ENCODE results near the gene ATP13A3.

- TF ChIP-seq, protein P1, sequence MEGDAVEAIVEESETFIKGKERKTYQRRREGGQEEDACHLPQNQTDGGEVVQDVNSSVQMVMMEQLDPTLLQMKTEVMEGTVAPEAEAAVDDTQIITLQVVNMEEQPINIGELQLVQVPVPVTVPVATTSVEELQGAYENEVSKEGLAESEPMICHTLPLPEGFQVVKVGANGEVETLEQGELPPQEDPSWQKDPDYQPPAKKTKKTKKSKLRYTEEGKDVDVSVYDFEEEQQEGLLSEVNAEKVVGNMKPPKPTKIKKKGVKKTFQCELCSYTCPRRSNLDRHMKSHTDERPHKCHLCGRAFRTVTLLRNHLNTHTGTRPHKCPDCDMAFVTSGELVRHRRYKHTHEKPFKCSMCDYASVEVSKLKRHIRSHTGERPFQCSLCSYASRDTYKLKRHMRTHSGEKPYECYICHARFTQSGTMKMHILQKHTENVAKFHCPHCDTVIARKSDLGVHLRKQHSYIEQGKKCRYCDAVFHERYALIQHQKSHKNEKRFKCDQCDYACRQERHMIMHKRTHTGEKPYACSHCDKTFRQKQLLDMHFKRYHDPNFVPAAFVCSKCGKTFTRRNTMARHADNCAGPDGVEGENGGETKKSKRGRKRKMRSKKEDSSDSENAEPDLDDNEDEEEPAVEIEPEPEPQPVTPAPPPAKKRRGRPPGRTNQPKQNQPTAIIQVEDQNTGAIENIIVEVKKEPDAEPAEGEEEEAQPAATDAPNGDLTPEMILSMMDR (conservative IDR thresholded peaks at IDR 0.05; ENCODE audit: low read depth in 2 of 2), result no peak
- TF ChIP-seq ETS1 (IDR thresholded peaks at IDR 0.05) (no peak), EZH2phosphoT487 (IDR thresholded peaks at IDR 0.05; ENCODE audit: unreplicated experiment) (no peak), POLR2AphosphoS5 (IDR thresholded peaks at IDR 0.05; ENCODE audit: low read depth) (no peak), EZH2 (IDR thresholded peaks at IDR 0.05; ENCODE audit: low read depth, unreplicated experiment) (no peak), CREB1 (CRISPR knock-in tag; IDR thresholded peaks at IDR 0.05; ENCODE audit: low read depth) (no peak), STAT1 (IDR thresholded peaks at IDR 0.05; ENCODE audit: unreplicated experiment) (no peak)
- TF ChIP-seq, protein P2, sequence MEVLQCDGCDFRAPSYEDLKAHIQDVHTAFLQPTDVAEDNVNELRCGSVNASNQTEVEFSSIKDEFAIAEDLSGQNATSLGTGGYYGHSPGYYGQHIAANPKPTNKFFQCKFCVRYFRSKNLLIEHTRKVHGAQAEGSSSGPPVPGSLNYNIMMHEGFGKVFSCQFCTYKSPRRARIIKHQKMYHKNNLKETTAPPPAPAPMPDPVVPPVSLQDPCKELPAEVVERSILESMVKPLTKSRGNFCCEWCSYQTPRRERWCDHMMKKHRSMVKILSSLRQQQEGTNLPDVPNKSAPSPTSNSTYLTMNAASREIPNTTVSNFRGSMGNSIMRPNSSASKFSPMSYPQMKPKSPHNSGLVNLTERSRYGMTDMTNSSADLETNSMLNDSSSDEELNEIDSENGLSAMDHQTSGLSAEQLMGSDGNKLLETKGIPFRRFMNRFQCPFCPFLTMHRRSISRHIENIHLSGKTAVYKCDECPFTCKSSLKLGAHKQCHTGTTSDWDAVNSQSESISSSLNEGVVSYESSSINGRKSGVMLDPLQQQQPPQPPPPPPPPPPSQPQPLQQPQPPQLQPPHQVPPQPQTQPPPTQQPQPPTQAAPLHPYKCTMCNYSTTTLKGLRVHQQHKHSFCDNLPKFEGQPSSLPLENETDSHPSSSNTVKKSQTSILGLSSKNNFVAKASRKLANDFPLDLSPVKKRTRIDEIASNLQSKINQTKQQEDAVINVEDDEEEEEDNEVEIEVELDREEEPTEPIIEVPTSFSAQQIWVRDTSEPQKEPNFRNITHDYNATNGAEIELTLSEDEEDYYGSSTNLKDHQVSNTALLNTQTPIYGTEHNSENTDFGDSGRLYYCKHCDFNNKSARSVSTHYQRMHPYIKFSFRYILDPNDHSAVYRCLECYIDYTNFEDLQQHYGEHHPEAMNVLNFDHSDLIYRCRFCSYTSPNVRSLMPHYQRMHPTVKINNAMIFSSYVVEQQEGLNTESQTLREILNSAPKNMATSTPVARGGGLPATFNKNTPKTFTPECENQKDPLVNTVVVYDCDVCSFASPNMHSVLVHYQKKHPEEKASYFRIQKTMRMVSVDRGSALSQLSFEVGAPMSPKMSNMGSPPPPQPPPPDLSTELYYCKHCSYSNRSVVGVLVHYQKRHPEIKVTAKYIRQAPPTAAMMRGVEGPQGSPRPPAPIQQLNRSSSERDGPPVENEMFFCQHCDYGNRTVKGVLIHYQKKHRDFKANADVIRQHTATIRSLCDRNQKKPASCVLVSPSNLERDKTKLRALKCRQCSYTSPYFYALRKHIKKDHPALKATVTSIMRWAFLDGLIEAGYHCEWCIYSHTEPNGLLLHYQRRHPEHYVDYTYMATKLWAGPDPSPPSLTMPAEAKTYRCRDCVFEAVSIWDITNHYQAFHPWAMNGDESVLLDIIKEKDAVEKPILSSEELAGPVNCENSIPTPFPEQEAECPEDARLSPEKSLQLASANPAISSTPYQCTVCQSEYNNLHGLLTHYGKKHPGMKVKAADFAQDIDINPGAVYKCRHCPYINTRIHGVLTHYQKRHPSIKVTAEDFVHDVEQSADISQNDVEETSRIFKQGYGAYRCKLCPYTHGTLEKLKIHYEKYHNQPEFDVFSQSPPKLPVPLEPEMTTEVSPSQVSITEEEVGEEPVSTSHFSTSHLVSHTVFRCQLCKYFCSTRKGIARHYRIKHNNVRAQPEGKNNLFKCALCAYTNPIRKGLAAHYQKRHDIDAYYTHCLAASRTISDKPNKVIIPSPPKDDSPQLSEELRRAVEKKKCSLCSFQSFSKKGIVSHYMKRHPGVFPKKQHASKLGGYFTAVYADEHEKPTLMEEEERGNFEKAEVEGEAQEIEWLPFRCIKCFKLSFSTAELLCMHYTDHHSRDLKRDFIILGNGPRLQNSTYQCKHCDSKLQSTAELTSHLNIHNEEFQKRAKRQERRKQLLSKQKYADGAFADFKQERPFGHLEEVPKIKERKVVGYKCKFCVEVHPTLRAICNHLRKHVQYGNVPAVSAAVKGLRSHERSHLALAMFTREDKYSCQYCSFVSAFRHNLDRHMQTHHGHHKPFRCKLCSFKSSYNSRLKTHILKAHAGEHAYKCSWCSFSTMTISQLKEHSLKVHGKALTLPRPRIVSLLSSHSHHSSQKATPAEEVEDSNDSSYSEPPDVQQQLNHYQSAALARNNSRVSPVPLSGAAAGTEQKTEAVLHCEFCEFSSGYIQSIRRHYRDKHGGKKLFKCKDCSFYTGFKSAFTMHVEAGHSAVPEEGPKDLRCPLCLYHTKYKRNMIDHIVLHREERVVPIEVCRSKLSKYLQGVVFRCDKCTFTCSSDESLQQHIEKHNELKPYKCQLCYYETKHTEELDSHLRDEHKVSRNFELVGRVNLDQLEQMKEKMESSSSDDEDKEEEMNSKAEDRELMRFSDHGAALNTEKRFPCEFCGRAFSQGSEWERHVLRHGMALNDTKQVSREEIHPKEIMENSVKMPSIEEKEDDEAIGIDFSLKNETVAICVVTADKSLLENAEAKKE (CRISPR knock-in tag; IDR thresholded peaks at IDR 0.05), result no peak
- TF ChIP-seq, protein P3, sequence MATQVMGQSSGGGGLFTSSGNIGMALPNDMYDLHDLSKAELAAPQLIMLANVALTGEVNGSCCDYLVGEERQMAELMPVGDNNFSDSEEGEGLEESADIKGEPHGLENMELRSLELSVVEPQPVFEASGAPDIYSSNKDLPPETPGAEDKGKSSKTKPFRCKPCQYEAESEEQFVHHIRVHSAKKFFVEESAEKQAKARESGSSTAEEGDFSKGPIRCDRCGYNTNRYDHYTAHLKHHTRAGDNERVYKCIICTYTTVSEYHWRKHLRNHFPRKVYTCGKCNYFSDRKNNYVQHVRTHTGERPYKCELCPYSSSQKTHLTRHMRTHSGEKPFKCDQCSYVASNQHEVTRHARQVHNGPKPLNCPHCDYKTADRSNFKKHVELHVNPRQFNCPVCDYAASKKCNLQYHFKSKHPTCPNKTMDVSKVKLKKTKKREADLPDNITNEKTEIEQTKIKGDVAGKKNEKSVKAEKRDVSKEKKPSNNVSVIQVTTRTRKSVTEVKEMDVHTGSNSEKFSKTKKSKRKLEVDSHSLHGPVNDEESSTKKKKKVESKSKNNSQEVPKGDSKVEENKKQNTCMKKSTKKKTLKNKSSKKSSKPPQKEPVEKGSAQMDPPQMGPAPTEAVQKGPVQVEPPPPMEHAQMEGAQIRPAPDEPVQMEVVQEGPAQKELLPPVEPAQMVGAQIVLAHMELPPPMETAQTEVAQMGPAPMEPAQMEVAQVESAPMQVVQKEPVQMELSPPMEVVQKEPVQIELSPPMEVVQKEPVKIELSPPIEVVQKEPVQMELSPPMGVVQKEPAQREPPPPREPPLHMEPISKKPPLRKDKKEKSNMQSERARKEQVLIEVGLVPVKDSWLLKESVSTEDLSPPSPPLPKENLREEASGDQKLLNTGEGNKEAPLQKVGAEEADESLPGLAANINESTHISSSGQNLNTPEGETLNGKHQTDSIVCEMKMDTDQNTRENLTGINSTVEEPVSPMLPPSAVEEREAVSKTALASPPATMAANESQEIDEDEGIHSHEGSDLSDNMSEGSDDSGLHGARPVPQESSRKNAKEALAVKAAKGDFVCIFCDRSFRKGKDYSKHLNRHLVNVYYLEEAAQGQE (IDR thresholded peaks at IDR 0.05; ENCODE audit: unreplicated experiment), result no peak
Measured at GRCh38 chr3:194446172-194446571, 40.6 kb downstream of the ATP13A3 start.
